ENCODE data around the gene WASF3.

Gene WASF3

DNA sequence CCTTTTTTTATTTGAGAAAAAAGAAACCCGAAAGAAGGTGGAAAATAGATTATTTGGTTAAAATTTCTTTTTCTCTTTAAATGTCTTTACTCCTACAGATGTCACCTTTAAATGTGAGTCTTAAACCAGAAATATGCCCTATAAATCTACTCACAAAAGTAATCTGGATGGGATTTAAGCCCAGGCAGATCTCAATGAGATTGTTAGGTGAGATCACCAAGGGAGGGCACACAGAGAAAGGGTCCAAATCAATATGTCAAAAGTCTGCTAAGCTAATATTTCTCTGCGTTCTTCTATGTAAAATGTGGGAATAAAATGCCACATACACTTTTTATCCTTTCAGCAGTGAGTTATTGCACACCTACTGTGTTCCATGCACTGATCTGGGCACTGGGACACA lies 32.9 kb downstream of the WASF3 start:
- DNase-seq (ENCODE audit: low read depth, low spot score) = no peak

DNA sequence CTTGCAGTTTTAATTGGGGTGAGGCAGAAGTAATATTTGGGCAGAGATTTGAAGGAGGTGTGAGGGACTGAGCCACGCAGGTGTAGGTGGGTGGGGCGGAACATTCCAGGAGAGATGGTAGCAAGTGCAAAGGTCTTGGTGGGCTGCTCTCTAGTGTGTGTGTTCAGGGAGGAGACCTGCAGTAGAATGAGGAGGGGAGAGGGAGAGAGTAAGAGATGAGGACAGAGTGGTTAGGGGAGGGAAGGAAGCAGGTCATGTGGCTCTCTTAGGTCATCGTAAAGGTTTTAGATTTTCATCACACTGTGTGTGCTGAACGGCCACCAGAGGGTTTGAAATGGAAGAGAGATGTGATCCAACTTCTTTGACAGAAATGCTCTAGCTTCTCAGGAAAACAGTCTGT lies 33.5 kb downstream of the WASF3 start:
- DNase-seq (ENCODE audit: low read depth, low spot score) = no peak

DNA sequence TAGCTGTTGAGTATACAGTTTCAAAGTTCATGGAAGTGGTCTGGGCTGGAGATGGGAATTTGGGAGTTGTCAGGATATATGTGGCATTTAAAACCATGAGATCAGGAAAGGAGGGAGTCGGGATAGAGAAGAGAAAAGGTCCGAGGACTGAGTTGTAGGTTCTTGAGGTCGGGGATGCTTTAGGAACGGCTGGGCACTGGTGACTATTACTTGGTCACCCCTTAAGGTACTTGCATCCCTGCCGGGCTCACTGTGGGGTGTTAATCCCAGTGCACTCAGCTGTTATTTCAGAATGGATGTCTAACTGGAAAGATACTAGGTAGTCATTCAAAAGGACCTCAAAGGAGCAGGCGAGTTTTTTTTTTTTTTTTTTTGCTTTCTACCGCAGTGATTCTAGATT lies 34.2 kb downstream of the WASF3 start:
- no peak for DNase-seq (ENCODE audit: low read depth, low spot score)

DNA sequence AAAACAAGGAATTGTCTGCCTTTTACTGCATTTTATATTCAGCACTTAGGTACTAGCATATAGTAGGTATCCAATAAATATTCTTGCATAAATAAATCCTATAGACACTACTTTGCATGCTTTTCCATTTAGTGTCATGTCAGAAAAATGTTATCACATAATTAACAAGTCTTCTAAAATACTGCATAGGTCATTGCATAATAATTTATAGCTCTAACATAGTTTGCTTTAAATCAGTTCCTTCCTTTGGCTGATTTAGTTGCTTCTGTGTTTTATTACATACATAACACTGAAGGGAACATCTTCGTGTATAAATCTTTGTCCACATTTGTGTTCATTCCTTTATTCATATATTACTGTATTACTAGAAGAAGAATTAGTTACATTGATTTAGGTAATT lies 36.2 kb downstream of the WASF3 start:
- DNase-seq (ENCODE audit: low read depth, low spot score) = no peak

GRCh38 chr13:26594363-26594762 lies 36.9 kb downstream of the WASF3 start:
- DNase-seq (ENCODE audit: low read depth, low spot score) = no peak

DNA sequence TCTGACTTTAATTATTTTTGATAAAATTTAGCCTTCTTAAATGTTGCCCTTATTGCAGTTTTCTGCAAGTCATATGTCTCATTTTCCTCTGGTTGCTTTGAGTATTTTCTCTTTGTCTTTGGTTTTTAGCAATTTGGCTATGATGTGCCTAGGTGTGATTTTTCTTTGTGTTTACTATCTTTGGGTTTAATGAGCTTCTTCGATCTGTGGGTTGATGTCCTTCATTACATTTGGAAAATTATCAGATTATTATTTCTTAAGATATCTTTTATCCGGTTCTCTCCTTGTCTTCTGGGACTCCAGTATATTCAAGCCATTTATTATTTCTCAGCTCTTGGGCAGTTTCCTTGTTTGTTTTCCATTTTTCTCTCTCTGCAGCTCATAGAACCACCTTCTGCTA lies 39.0 kb downstream of the WASF3 start:
- no peak for DNase-seq (ENCODE audit: low read depth, low spot score)

DNA sequence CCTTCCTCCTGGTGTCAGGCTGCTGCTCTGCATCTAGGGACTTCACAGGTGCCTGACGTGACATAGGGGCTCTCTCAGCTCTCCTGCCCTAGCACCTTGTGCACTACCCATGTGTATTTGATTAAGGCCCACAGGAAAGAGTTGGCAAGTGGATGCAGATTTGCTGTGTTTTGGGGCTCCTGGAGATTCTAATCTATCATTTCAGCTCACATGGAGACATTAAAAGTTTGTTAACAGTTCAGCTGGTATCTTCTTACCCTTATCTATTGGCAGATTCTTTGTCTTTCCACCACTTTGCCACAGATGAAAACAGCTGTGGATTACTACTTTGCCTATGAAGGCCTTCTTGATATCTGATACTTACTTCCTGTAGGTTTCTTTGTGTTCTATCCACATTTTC lies 41.9 kb downstream of the WASF3 start:
- no peak for DNase-seq (ENCODE audit: low read depth, low spot score)

- no peak for DNase-seq (ENCODE audit: low read depth, low spot score)
These were observed 42.4 kb downstream of the WASF3 start for GRCh38 chr13:26599860-26600259.

- no peak for DNase-seq (ENCODE audit: low read depth, low spot score)
These were observed 42.9 kb downstream of the WASF3 start for GRCh38 chr13:26600343-26600742.

DNA sequence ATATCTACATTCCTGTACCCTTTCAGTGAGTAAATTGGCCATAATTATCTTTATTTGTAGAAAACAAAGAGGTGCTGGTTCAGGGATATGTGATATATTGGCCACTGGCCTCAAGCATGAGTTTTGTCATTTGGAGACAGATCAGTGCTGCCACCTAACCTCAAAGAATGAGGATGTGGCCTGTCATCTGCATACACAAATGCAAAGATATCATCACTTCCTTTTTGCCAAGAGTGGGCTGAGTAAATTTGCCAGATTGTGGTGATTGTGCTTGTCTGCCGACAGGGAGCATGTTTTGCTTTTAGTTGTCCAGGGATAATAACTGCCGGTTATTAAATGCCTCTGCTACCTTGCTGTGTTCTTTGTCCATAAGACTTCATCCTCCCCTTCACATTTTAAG lies 44.2 kb downstream of the WASF3 start:
- DNase-seq (ENCODE audit: low read depth, low spot score) = no peak

DNA sequence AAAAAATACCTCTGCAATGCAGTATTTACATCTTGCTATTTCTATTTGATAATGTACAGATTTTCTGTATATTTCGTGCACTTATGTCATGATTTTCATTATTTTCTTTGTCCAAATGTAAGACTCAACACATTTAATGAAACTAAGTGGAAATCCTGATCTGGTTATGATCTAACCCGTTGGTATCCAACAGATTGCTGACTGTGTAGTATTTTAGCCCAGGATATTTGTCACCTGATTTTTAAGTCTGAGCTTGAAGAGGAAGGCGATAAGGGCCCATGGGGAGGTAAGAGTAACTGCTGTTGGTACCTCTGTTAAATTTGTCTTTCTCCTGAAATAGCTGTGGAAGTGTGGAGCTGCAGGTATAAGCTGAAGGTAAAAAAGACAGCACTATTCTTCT lies 45.3 kb downstream of the WASF3 start:
- DNase-seq (ENCODE audit: low read depth, low spot score) = no peak

- no peak for DNase-seq (ENCODE audit: low read depth, low spot score)
These were observed 47.5 kb downstream of the WASF3 start for GRCh38 chr13:26604784-26605545.

DNA sequence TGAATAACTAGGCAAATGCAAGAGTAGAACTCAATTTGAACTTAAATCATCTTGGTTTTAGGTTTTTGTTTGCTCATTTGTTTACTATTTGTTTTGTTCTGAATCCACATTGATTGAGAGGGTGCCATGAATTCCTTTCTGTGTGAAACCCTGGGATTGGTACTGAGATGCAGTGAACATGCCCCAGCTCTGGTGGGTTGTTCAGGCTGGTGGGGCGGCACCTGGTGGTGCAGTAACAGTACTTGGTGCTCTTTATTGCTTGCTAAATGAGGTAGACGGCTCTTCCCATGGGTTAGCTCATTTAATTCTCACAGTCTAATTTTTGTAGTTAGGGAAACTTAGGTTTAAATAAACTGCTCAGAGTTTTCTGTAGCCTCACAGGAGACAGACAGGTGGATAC lies 48.4 kb downstream of the WASF3 start:
- no peak for DNase-seq (ENCODE audit: low read depth, low spot score)

DNA sequence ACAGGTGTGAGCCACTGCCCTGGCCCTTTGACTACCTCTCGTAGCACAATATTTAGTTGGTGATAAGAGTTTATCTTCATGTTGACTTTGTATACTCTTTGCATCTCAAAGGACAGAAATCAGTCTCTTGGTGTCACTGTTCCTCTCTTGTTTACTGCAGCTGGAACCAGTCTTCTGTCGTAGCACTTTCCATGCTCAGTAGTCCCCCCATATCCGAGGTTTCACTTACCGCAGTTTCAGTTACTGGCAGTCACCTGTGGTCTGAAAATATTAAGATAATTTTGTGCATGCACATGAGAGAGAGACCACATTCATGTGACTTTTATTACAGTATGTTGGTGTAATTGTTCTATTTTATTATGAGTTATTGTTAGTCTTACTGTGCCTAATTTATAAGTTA lies 49.1 kb downstream of the WASF3 start:
- DNase-seq (ENCODE audit: low read depth, low spot score) = no peak

- DNase-seq (ENCODE audit: low read depth, low spot score) = no peak
These were observed 57.2 kb downstream of the WASF3 start for GRCh38 chr13:26614721-26615120.

- DNase-seq (ENCODE audit: low read depth, low spot score) = no peak
These were observed 58.6 kb downstream of the WASF3 start for GRCh38 chr13:26616126-26616525.

DNA sequence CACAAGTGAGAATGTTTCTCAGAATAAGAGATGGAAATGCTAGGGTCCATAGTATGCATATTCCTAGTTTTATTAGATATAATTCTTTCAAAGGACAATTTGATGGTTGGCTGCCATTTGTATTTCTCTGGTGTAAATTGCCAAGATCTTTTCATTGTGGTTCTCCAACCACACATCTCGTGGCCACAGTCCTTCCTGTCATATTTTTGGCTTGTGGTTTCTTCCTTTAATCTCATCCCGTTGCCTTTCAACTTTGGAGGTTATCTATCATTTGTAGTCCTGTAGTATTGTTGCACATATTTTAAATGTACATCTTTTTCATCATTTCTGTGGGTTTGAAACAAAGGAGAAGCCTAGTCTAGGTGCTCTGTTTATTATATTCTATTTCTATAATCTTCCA lies 61.2 kb downstream of the WASF3 start:
- DNase-seq (ENCODE audit: low read depth, low spot score) = no peak

DNA sequence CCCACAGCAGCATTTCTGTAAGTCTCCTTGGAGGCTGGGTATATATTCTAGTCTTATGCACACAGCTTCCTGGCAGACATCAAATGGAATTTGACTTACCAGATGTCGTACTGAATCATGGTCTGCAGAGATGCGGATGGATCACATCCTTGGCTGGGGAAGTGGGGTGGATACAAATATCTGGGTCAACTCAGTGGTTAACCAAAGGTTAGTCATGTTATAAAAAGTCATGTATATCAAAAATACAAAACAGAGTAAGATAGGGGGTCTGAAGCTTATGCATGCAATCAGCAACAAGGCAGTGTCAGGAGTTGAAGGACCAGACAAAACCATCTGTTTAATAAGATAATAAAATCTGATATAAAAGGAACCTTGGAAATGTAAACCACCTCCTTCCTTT lies 61.9 kb downstream of the WASF3 start:
- no peak for DNase-seq (ENCODE audit: low read depth, low spot score)

GRCh38 chr13:26621731-26622401 lies 64.4 kb downstream of the WASF3 start:
- no peak for DNase-seq (ENCODE audit: low read depth, low spot score)

GRCh38 chr13:26623125-26623524 lies 65.6 kb downstream of the WASF3 start:
- DNase-seq (ENCODE audit: low read depth, low spot score) = no peak

GRCh38 chr13:26624572-26624971 lies 67.1 kb downstream of the WASF3 start:
- no peak for DNase-seq (ENCODE audit: low read depth, low spot score)

DNA sequence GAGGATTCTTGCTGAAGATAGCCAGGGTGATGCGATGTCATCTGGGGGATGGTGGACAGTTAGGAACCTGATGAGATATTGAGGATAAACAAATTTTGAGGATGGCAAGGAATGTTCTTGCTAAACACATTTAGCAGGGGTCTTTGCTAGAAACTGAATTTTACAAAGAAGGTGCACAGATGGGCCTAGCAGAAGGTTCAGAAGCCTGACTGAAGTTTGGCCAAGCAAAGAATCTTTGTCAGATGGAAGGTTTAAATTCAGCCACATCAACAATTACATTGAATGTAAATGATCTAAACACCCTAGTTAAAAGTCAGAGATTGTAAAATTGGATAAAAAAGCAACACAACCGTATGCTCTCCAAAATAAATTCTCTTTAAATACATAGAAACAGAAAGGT lies 68.8 kb downstream of the WASF3 start:
- no peak for DNase-seq (ENCODE audit: low read depth, low spot score)

- DNase-seq (ENCODE audit: low read depth, low spot score) = no peak
These were observed 71.2 kb downstream of the WASF3 start for GRCh38 chr13:26628706-26629105.

All from smooth muscle cell of the brain vasculature (primary cell).